Measurements from ENCODE around the gene EPB41L2. TPM values are rescaled to one million over a fixed set of nuclear protein-coding genes. Genes with fewer than 3 reads are reported as not detected.

The EPB41L2 gene
- total and polyA plus RNA-seq, 2 experiments from 2014 or later = 76.2 to 91.7 TPM

- Mint-ChIP-seq H3K4me1 (no peaks in the 10 kb centered on the region), H3K4me3 (no peak overlapping the region), H3K36me3 (ENCODE audit: low read depth) (no peaks in the 10 kb centered on the region), H3K27ac (no peak overlapping the region), H3K9me3 (no peaks in the 10 kb centered on the region), H3K27me3 (ENCODE audit: insufficient read depth, low read depth, poor library complexity) (no peaks in the 10 kb centered on the region)
- Histone ChIP-seq H3K27ac (ENCODE audit: low read depth) (no peak overlapping the region), H3K36me3 (ENCODE audit: insufficient read depth) (no peaks in the 10 kb centered on the region), H4K20me1 (replicated peaks; ENCODE audit: insufficient read depth) (no peaks in the 10 kb centered on the region), H3F3A (replicated peaks; ENCODE audit: low read depth) (no peaks in the 10 kb centered on the region), H3K79me2 (replicated peaks; ENCODE audit: insufficient read depth) (no peaks in the 10 kb centered on the region), H3K27me3 (ENCODE audit: insufficient read depth) (no peaks in the 10 kb centered on the region), H3K4me1 (ENCODE audit: insufficient read depth) (no peaks in the 10 kb centered on the region), H3K4me3 (no peak overlapping the region), H3K9me2 (ENCODE audit: insufficient read depth) (no peaks in the 10 kb centered on the region), H3K4me2 (no peak overlapping the region), H2AFZ (no peak overlapping the region)
- no peak for ATAC-seq
- TF ChIP-seq EZH2phosphoT487 (IDR thresholded peaks at IDR 0.05; ENCODE audit: unreplicated experiment) (no peak), REST (IDR thresholded peaks at IDR 0.05; ENCODE audit: unreplicated experiment) (no peak), NANOG (IDR thresholded peaks at IDR 0.05; ENCODE audit: borderline replicate concordance) (no peak), EZH2 (IDR thresholded peaks at IDR 0.05; ENCODE audit: low read depth, unreplicated experiment) (no peak), CTCF (conservative IDR thresholded peaks at IDR 0.05; ENCODE audit: low read depth in 2 of 2) (no peak), ZNF462 (CRISPR knock-in tag; IDR thresholded peaks at IDR 0.05) (no peak), POLR2AphosphoS5 (IDR thresholded peaks at IDR 0.05; ENCODE audit: low read depth) (no peak), ZNF331 (CRISPR knock-in tag; IDR thresholded peaks at IDR 0.05; ENCODE audit: low read depth) (no peak), ZNF114 (CRISPR knock-in tag; IDR thresholded peaks at IDR 0.05) (no peak), STAT1 (IDR thresholded peaks at IDR 0.05; ENCODE audit: unreplicated experiment) (no peak), JUNB (IDR thresholded peaks at IDR 0.05; ENCODE audit: unreplicated experiment) (no peak), CREB1 (CRISPR knock-in tag; IDR thresholded peaks at IDR 0.05; ENCODE audit: low read depth) (no peak)
- TF ChIP-seq, protein P1, sequence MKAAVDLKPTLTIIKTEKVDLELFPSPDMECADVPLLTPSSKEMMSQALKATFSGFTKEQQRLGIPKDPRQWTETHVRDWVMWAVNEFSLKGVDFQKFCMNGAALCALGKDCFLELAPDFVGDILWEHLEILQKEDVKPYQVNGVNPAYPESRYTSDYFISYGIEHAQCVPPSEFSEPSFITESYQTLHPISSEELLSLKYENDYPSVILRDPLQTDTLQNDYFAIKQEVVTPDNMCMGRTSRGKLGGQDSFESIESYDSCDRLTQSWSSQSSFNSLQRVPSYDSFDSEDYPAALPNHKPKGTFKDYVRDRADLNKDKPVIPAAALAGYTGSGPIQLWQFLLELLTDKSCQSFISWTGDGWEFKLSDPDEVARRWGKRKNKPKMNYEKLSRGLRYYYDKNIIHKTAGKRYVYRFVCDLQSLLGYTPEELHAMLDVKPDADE (IDR thresholded peaks at IDR 0.05) = no peak
- no peak for DNase-seq (ENCODE audit: low spot score)
These were observed 44.1 kb upstream of the EPB41L2 start for GRCh38 chr6:131107151-131107550.

Data from GM23338 (cell line).